Measurements from ENCODE around the gene APOL6. TPM values are rescaled to one million over a fixed set of nuclear protein-coding genes. Genes with fewer than 3 reads are reported as not detected.

The APOL6 gene
- total and polyA plus RNA-seq, 4 donors: 9.6 to 34.1 (median 22.4) TPM

- TF ChIP-seq CTCF (IDR thresholded peaks at IDR 0.05; ENCODE audit: control extremely low read depth, extremely low read depth): no peak
- H3K4me3 ChIP-seq: no peak overlapping the region
- H3K4me1 ChIP-seq (ENCODE audit: control insufficient read depth in 5 of 5, insufficient read depth in 5 of 5, low read length in 5 of 5): peaks cover 0 to 22% (median 10%) of the 10 kb centered on the region in 5 donors
- H3K27me3 ChIP-seq (ENCODE audit: control insufficient read depth in 3 of 3, insufficient read depth in 3 of 3, low read length in 2 of 3): no peaks in the 10 kb centered on the region
- 75 to 93% methylated on average over 3 of the region's 3 CpGs for WGBS, 2 donors
- ATAC-seq (ENCODE audit: insufficient read depth, low FRiP score): no peak
- H3K27ac ChIP-seq (ENCODE audit: low read depth in 1 of 2, low read length in 1 of 2): no peak overlapping the region
- H3K9me3 ChIP-seq (ENCODE audit: control insufficient read depth in 4 of 4, insufficient read depth in 3 of 4, low read length in 3 of 4): no peaks in the 10 kb centered on the region
- H3K36me3 ChIP-seq (ENCODE audit: control insufficient read depth in 4 of 4, insufficient read depth in 4 of 4, low read length in 4 of 4): no peaks in the 10 kb centered on the region
- H3K9ac ChIP-seq (ENCODE audit: insufficient read depth in 1 of 2, low read length in 2 of 2): no peak overlapping the region
- DNase-seq: no peak
Measured at GRCh38 chr22:35634943-35635540, 13.2 kb upstream of the APOL6 start.

- Histone ChIP-seq H3K4me3 (no peak overlapping the region), H3K27me3 (ENCODE audit: control insufficient read depth in 3 of 3, insufficient read depth in 3 of 3, low read length in 2 of 3) (no peaks in the 10 kb centered on the region), H3K9ac (ENCODE audit: insufficient read depth in 1 of 2, low read length in 2 of 2) (no peak overlapping the region), H3K4me1 (ENCODE audit: control insufficient read depth in 5 of 5, insufficient read depth in 5 of 5, low read length in 5 of 5) (peaks cover 0 to 25% (median 10%) of the 10 kb centered on the region in 5 donors), H3K27ac (ENCODE audit: low read depth in 1 of 2, low read length in 1 of 2) (peak overlapping the region in 1 of 2 donors; percentile 76), H3K36me3 (ENCODE audit: control insufficient read depth in 4 of 4, insufficient read depth in 4 of 4, low read length in 4 of 4) (no peaks in the 10 kb centered on the region), H3K9me3 (ENCODE audit: control insufficient read depth in 4 of 4, insufficient read depth in 3 of 4, low read length in 3 of 4) (no peaks in the 10 kb centered on the region)
- WGBS, 2 donors: 72 to 77% methylated on average over 5 of the region's 5 CpGs
- ATAC-seq (ENCODE audit: insufficient read depth, low FRiP score) (no peak), DNase-seq (no peak)
- no peak for TF ChIP-seq CTCF (IDR thresholded peaks at IDR 0.05; ENCODE audit: control extremely low read depth, extremely low read depth)
Measured at GRCh38 chr22:35637254-35637653, 11.0 kb upstream of the APOL6 start.

GRCh38 chr22:35638001-35638400 lies 10.2 kb upstream of the APOL6 start:
- TF ChIP-seq CTCF (IDR thresholded peaks at IDR 0.05; ENCODE audit: control extremely low read depth, extremely low read depth): no peak
- peaks cover 0 to 25% (median 10%) of the 10 kb centered on the region in 5 donors for H3K4me1 ChIP-seq (ENCODE audit: control insufficient read depth in 5 of 5, insufficient read depth in 5 of 5, low read length in 5 of 5)
- DNase-seq (peak; percentile 45 to 72 (median 68)), ATAC-seq (ENCODE audit: insufficient read depth, low FRiP score) (no peak)
- H3K27ac ChIP-seq (ENCODE audit: low read depth in 1 of 2, low read length in 1 of 2): peak overlapping the region; percentile 71 to 76
- no peak overlapping the region for H3K4me3 ChIP-seq
- H3K36me3 ChIP-seq (ENCODE audit: control insufficient read depth in 4 of 4, insufficient read depth in 4 of 4, low read length in 4 of 4): no peaks in the 10 kb centered on the region
- no peak overlapping the region for H3K9ac ChIP-seq (ENCODE audit: insufficient read depth in 1 of 2, low read length in 2 of 2)
- WGBS, 2 donors: 71 to 77% methylated on average over 5 of the region's 5 CpGs
- no peaks in the 10 kb centered on the region for H3K27me3 ChIP-seq (ENCODE audit: control insufficient read depth in 3 of 3, insufficient read depth in 3 of 3, low read length in 2 of 3)
- H3K9me3 ChIP-seq (ENCODE audit: control insufficient read depth in 4 of 4, insufficient read depth in 3 of 4, low read length in 3 of 4): no peaks in the 10 kb centered on the region

GRCh38 chr22:35638410-35638809 lies 9.8 kb upstream of the APOL6 start:
- DNase-seq (peak; percentile 96 to 98 (median 98)), ATAC-seq (ENCODE audit: insufficient read depth, low FRiP score) (peak; percentile 50)
- Histone ChIP-seq H3K9me3 (ENCODE audit: control insufficient read depth in 4 of 4, insufficient read depth in 3 of 4, low read length in 3 of 4) (no peaks in the 10 kb centered on the region), H3K4me1 (ENCODE audit: control insufficient read depth in 5 of 5, insufficient read depth in 5 of 5, low read length in 5 of 5) (peaks cover 0 to 25% (median 10%) of the 10 kb centered on the region in 5 donors), H3K27me3 (ENCODE audit: control insufficient read depth in 3 of 3, insufficient read depth in 3 of 3, low read length in 2 of 3) (no peaks in the 10 kb centered on the region), H3K36me3 (ENCODE audit: control insufficient read depth in 4 of 4, insufficient read depth in 4 of 4, low read length in 4 of 4) (no peaks in the 10 kb centered on the region), H3K9ac (ENCODE audit: insufficient read depth in 1 of 2, low read length in 2 of 2) (peak overlapping the region in 1 of 2 donors; percentile 59), H3K27ac (ENCODE audit: low read depth in 1 of 2, low read length in 1 of 2) (peak overlapping the region; percentile 71 to 76), H3K4me3 (no peak overlapping the region)
- WGBS, 2 donors: 59 to 70% methylated on average over 13 of the region's 13 CpGs
- no peak for TF ChIP-seq CTCF (IDR thresholded peaks at IDR 0.05; ENCODE audit: control extremely low read depth, extremely low read depth)

Data from lung (tissue), 12 donors.